Hepatocyte (in vitro differentiated cells): Measurements from ENCODE around the gene ATXN7L1. TPM values are rescaled to one million over a fixed set of nuclear protein-coding genes. Genes with fewer than 3 reads are reported as not detected.

Experiments used
- DNase-seq: peaks from one replicate; pipeline ENCODE4 v3.0.0-alpha.2; 2016; ENCODE audit warnings: low spot score
- H2AFZ ChIP-seq: fragments of 200-600 bp; sonication (generic); 2 replicates; pipeline ENCODE4 v1.6.0; 2016; ENCODE audit warnings: antibody characterized with exemption, mild to moderate bottlenecking
- H3K27ac ChIP-seq: fragments of 200-600 bp; sonication (generic); 2 replicates; pipeline ENCODE4 v1.5.1; 2016; ENCODE audit warnings: mild to moderate bottlenecking
- H3K27me3 ChIP-seq: fragments of 200-600 bp; sonication (generic); 2 replicates; pipeline ENCODE4 v1.6.1; 2016
- H3K36me3 ChIP-seq: fragments of 200-600 bp; sonication (generic); replicated peaks from 2 replicates; pipeline ENCODE4 v1.5.1; 2016; ENCODE audit warnings: low read depth; ENCODE audit not compliant: insufficient read depth
- H3K4me1 ChIP-seq: fragments of 200-600 bp; sonication (generic); 2 replicates; pipeline ENCODE4 v1.5.1; 2016; ENCODE audit warnings: mild to moderate bottlenecking, moderate library complexity; ENCODE audit not compliant: insufficient read depth
- H3K4me2 ChIP-seq: fragments of 200-600 bp; sonication (generic); 2 replicates; pipeline ENCODE4 v1.6.0; 2016
- H3K4me3 ChIP-seq: fragments of 200-600 bp; sonication (generic); 2 replicates; pipeline ENCODE4 v1.5.1; 2016; ENCODE audit warnings: mild to moderate bottlenecking
- H3K79me2 ChIP-seq: fragments of 200-600 bp; sonication (generic); 2 replicates; pipeline ENCODE4 v1.6.0; 2017; ENCODE audit warnings: mild to moderate bottlenecking
- H3K9me2 ChIP-seq: fragments of 200-600 bp; sonication (generic); replicated peaks from 2 replicates; pipeline ENCODE4 v1.6.0; 2017; ENCODE audit warnings: mild to moderate bottlenecking; ENCODE audit not compliant: insufficient read depth
- H3K9me3 ChIP-seq: fragments of 200-600 bp; sonication (generic); 2 replicates; pipeline ENCODE4 v1.5.1; 2016; ENCODE audit warnings: low read depth, mild to moderate bottlenecking
- H4K20me1 ChIP-seq: fragments of 200-600 bp; sonication (generic); 2 replicates; pipeline ENCODE4 v1.6.0; 2016; ENCODE audit warnings: mild to moderate bottlenecking; ENCODE audit not compliant: insufficient read depth, poor library complexity, severe bottlenecking
- CTCF ChIP-seq: fragments of 200-600 bp; sonication (generic); IDR thresholded peaks from 2 replicates; pipeline ENCODE4 v1.5.1; 2016; ENCODE audit warnings: antibody characterized with exemption, mild to moderate bottlenecking; ENCODE audit not compliant: poor library complexity
- EZH2 ChIP-seq: fragments of 200-600 bp; sonication (generic); IDR thresholded peaks from 2 replicates; pipeline ENCODE4 v1.6.1; 2016; ENCODE audit warnings: antibody characterized with exemption, mild to moderate bottlenecking, borderline replicate concordance
- EZH2phosphoT487 ChIP-seq: fragments of 200-600 bp; sonication (generic); IDR thresholded peaks from one replicate; pipeline ENCODE4 v1.6.1; 2018; ENCODE audit warnings: antibody characterized with exemption, mild to moderate bottlenecking, low read depth, moderate library complexity; ENCODE audit not compliant: unreplicated experiment, severe bottlenecking
- WGBS: methylation state at CpG from one replicate; pipeline ENCODE4 v1.1.6; 2016; ENCODE audit warnings: low lambda C conversion rate; ENCODE audit errors: missing lambda C conversion rate; 5-methylcytosine and 5-hydroxymethylcytosine counted together
- polyA plus RNA-seq: library from polyadenylated mRNA; unstranded; fragments of >200 nt; fragmentation: Nextera tagmentation; extraction: Ambion mirVana; gene quantifications from 2 replicates; pipeline ENCODE4 v1.2.1, GENCODE V29; 2016
- total RNA-seq: library from RNA; depleted of rRNA; stranded (reverse); fragments of >200 nt; gene quantifications from 2 replicates; pipeline ENCODE4 v1.2.3, GENCODE V29; 2014

ATXN7L1 gene
- total and polyA plus RNA-seq, 2 experiments from 2014 or later, result 8.9 to 9.3 TPM

- Histone ChIP-seq H3K27me3 (no peaks in the 10 kb centered on the region), H3K27ac (no peak overlapping the region), H3K4me2 (no peak overlapping the region), H3K36me3 (no peaks in the 10 kb centered on the region), H3K79me2 (no peaks in the 10 kb centered on the region), H3K9me3 (no peaks in the 10 kb centered on the region), H3K4me1 (no peaks in the 10 kb centered on the region), H3K4me3 (no peak overlapping the region), H2AFZ (no peak overlapping the region), H4K20me1 (no peaks in the 10 kb centered on the region), H3K9me2 (no peaks in the 10 kb centered on the region)
- WGBS, result 71% methylated on average over 1 of the region's 1 CpG
- DNase-seq, result no peak
- TF ChIP-seq EZH2phosphoT487 (no peak), EZH2 (no peak), CTCF (no peak)
Measured at GRCh38 chr7:105744258-105744657, 132.1 kb downstream of the ATXN7L1 start.

GRCh38 chr7:105743351-105744090, 132.9 kb downstream of the ATXN7L1 start:
- 82% methylated on average over 11 of the region's 11 CpGs for WGBS
- H3K4me1 ChIP-seq, result no peaks in the 10 kb centered on the region
- no peak overlapping the region for H3K4me3 ChIP-seq
- no peak overlapping the region for H3K27ac ChIP-seq
- no peak overlapping the region for H3K4me2 ChIP-seq
- H2AFZ ChIP-seq, result no peak overlapping the region
- no peaks in the 10 kb centered on the region for H3K79me2 ChIP-seq
- no peaks in the 10 kb centered on the region for H3K9me3 ChIP-seq
- H3K27me3 ChIP-seq, result no peaks in the 10 kb centered on the region
- no peak for DNase-seq
- no peaks in the 10 kb centered on the region for H3K9me2 ChIP-seq
- H4K20me1 ChIP-seq, result no peaks in the 10 kb centered on the region
- H3K36me3 ChIP-seq, result no peaks in the 10 kb centered on the region
- no peak for TF ChIP-seq EZH2phosphoT487
- no peak for TF ChIP-seq CTCF
- no peak for TF ChIP-seq EZH2

- Histone ChIP-seq H3K27me3 (no peaks in the 10 kb centered on the region), H3K4me3 (no peak overlapping the region), H3K27ac (no peak overlapping the region), H3K4me1 (no peaks in the 10 kb centered on the region), H4K20me1 (no peaks in the 10 kb centered on the region), H2AFZ (no peak overlapping the region), H3K9me2 (no peaks in the 10 kb centered on the region), H3K79me2 (no peaks in the 10 kb centered on the region), H3K9me3 (no peaks in the 10 kb centered on the region), H3K4me2 (no peak overlapping the region), H3K36me3 (no peaks in the 10 kb centered on the region)
- DNase-seq, result no peak
- no peak for TF ChIP-seq EZH2phosphoT487
- TF ChIP-seq CTCF, result no peak
- TF ChIP-seq EZH2, result no peak
- WGBS, result 90% methylated on average over 3 of the region's 3 CpGs
Measured at GRCh38 chr7:105742787-105743186, 133.6 kb downstream of the ATXN7L1 start.
